Stomach (tissue), 4 donors: ENCODE results near the gene THAP12.

ENCODE experiments used
- POLR2A ChIP-seq, 4 donors: fragments of 450-650 bp; IDR thresholded peaks; one replicate each; pipeline ENCODE4 v1.6.1; 2016; ENCODE audit warnings: antibody characterized with exemption in 4 of 4, control low read depth in 2 of 4, mild to moderate bottlenecking in 1 of 4, moderate library complexity in 1 of 4
- POLR2AphosphoS5 ChIP-seq, 3 donors: sonication (generic); formaldehyde crosslinking; IDR thresholded peaks; one replicate each; pipeline ENCODE4 v1.6.1; 2016; ENCODE audit warnings: antibody characterized with exemption in 3 of 3

DNA sequence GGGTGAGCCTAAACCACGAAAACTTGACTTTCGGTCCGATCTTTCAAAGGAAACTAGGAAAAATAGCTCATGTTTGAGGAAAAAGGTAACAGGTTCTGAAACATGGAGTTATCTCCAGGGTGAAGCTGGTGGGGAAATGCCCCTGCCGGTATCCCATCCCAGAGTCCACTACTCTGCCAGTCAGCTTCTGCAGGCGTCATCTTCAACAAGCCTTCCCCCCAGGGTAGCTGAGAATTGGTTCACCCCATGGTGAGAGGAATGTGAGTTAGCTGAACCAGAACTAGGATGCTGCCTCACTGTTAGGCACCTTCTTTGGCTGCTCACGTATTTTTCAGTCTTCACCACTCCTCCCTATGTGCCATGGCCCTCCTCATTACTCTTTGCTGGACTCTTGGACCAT is 1.3 kb upstream of the THAP12 start:
- TF ChIP-seq POLR2AphosphoS5 (IDR thresholded peaks at IDR 0.05) (no peak), POLR2A (IDR thresholded peaks at IDR 0.05) (no peak)
